HepG2 (cell line): Measurements from ENCODE around the gene ACAP2. TPM values are rescaled to one million over a fixed set of nuclear protein-coding genes. Genes with fewer than 3 reads are reported as not detected.

Source experiments
- ARID4A ChIP-seq: sonication (generic); formaldehyde crosslinking; IDR thresholded peaks from 2 replicates; pipeline ENCODE4 v1.5.0; 2020; ENCODE audit warnings: mild to moderate bottlenecking, missing genetic modification reagents, borderline replicate concordance
- ASH2L ChIP-seq: fragments of 300-600, 200-600 bp; sonication (generic); IDR thresholded peaks from 2 replicates; pipeline ENCODE4 v1.7.0; 2017; ENCODE audit warnings: low read depth, mild to moderate bottlenecking, moderate library complexity, mixed read lengths, low read length; ENCODE audit not compliant: insufficient read length
- CBX2 ChIP-seq, 2 experiments: fragments of 200-600 bp in 1 of 2; sonication (generic); formaldehyde crosslinking in 1 of 2; IDR thresholded peaks; 2 replicates each; pipeline versions ENCODE4 v1.7.0 to v1.8.1; 2018 to 2022; ENCODE audit warnings: low read depth in 2 of 2, low read length in 1 of 2, mild to moderate bottlenecking in 1 of 2, missing genetic modification reagents in 1 of 2
- CENPT ChIP-seq: sonication (generic); formaldehyde crosslinking; IDR thresholded peaks from 2 replicates; pipeline ENCODE4 v1.8.0; 2022; ENCODE audit warnings: low read depth, mild to moderate bottlenecking, moderate library complexity, missing genetic modification reagents
- CHD2 ChIP-seq: IDR thresholded peaks from 2 replicates; pipeline ENCODE4 v1.6.1; 2011; ENCODE audit warnings: low read depth, low read length, improper control_type of control experiment
- GABPA ChIP-seq, 2 experiments: IDR thresholded peaks; 2 replicates each; pipeline ENCODE4 v1.6.1; 2011 to 2016; ENCODE audit warnings: low read depth in 2 of 2, low read length in 1 of 2, missing biosample characterization in 1 of 2, missing genetic modification characterization in 1 of 2
- KDM5A ChIP-seq: fragments of 200-600 bp; sonication (generic); IDR thresholded peaks from 2 replicates; pipeline ENCODE4 v1.7.0; 2018; ENCODE audit warnings: antibody characterized with exemption, mild to moderate bottlenecking, low read length, borderline replicate concordance
- MBD4 ChIP-seq: IDR thresholded peaks from 2 replicates; pipeline ENCODE4 v1.6.1; 2012; ENCODE audit warnings: low read length, inconsistent platforms, borderline replicate concordance
- MXI1 ChIP-seq: IDR thresholded peaks from 3 replicates; pipeline ENCODE4 v1.6.1; 2012; ENCODE audit warnings: low read depth, low read length, inconsistent platforms, borderline replicate concordance
- NCOA1 ChIP-seq: sonication (generic); formaldehyde crosslinking; IDR thresholded peaks from 2 replicates; pipeline ENCODE4 v1.9.0; 2021; ENCODE audit warnings: missing genetic modification reagents
- RNF219 ChIP-seq: sonication (generic); formaldehyde crosslinking; IDR thresholded peaks from 2 replicates; pipeline ENCODE4 v1.5.0; 2020; ENCODE audit warnings: mild to moderate bottlenecking, missing genetic modification reagents
- SAFB2 ChIP-seq: sonication (generic); formaldehyde crosslinking; IDR thresholded peaks from 2 replicates; pipeline ENCODE4 v1.5.1; 2020; ENCODE audit warnings: missing genetic modification reagents, low read depth, mild to moderate bottlenecking, borderline replicate concordance
- SYNCRIP ChIP-seq: fragments of 200-400 bp; formaldehyde crosslinking; IDR thresholded peaks from 2 replicates; pipeline ENCODE4 v1.6.1; 2018; ENCODE audit warnings: mild to moderate bottlenecking, low read depth, low read length; ENCODE audit not compliant: insufficient read depth
- TP53 ChIP-seq: sonication (generic); formaldehyde crosslinking; conservative IDR thresholded peaks from 2 replicates; pipeline ENCODE4 v1.4.0; 2020; ENCODE audit warnings: missing genetic modification reagents
- WIZ ChIP-seq: sonication (generic); formaldehyde crosslinking; IDR thresholded peaks from 2 replicates; pipeline ENCODE4 v1.5.1; 2020; ENCODE audit warnings: mild to moderate bottlenecking, missing genetic modification reagents
- ZBTB7A ChIP-seq: sonication (generic); formaldehyde crosslinking; IDR thresholded peaks from 2 replicates; pipeline ENCODE4 v1.8.0; 2022; ENCODE audit warnings: mild to moderate bottlenecking, missing genetic modification reagents
- ZFP62 ChIP-seq: sonication (generic); formaldehyde crosslinking; IDR thresholded peaks from 2 replicates; pipeline ENCODE4 v1.4.0; 2020; ENCODE audit warnings: missing genetic modification reagents
- ZSCAN22 ChIP-seq: sonication (generic); formaldehyde crosslinking; IDR thresholded peaks from 2 replicates; pipeline ENCODE4 v1.4.0; 2020; ENCODE audit warnings: mild to moderate bottlenecking, missing genetic modification reagents
- ZSCAN30 ChIP-seq: sonication (generic); formaldehyde crosslinking; IDR thresholded peaks from 2 replicates; pipeline ENCODE4 v1.5.0; 2020; ENCODE audit warnings: mild to moderate bottlenecking, missing genetic modification reagents
- polyA plus RNA-seq, 8 experiments: library from polyadenylated mRNA; depleted of rRNA in 3 of 8; stranded (reverse) in 7 of 8; unstranded in 1 of 8; fragments of >200 nt; fragmentation: Illumina TruSeq in 4 of 8; extraction: Trizol in 4 of 8; gene quantifications; 2 replicates each; pipeline versions ENCODE4 v1.2.1 to v1.2.3, GENCODE V29; 2011 to 2016; ENCODE audit warnings: low read depth in 4 of 8, missing spikeins in 1 of 8, mixed read lengths in 1 of 8; ENCODE audit not compliant: insufficient read depth in 1 of 8
- total RNA-seq, 5 experiments: library from RNA; depleted of rRNA; stranded (reverse); fragments of >200 nt; fragmentation: Illumina TruSeq; extraction: Trizol; gene quantifications; 2 replicates each; pipeline ENCODE4 v1.2.3, GENCODE V29; 2016; ENCODE audit warnings: low read depth in 1 of 5
- TF ChIP-seq, protein P1 (sequence below): sonication (generic); formaldehyde crosslinking; IDR thresholded peaks from 2 replicates; pipeline ENCODE4 v1.5.1; 2020; ENCODE audit warnings: missing genetic modification reagents, mild to moderate bottlenecking, borderline replicate concordance
- TF ChIP-seq, protein P2 (sequence below): sonication (generic); formaldehyde crosslinking; IDR thresholded peaks from 2 replicates; pipeline ENCODE4 v1.9.0; 2021; ENCODE audit warnings: missing genetic modification reagents, mild to moderate bottlenecking, borderline replicate concordance

ACAP2 gene
- total and polyA plus RNA-seq, 2 of the 13 experiments (the other 11 are each of a cell fraction or from before 2014, with no cell fraction given) = 7.3 to 23.9 TPM

GRCh38 chr3:195441992-195442572 lies 738 bp downstream of the ACAP2 start (continued):
- TF ChIP-seq CBX2 (IDR thresholded peaks at IDR 0.05; ENCODE audit: low read depth, low read length) (no peak), CBX2 (CRISPR knock-in tag; IDR thresholded peaks at IDR 0.05; ENCODE audit: low read depth) (no peak), MXI1 (0 out of 3 replicates have a peak, but pooled peaks have one; percentile 3), ARID4A (CRISPR knock-in tag) (peak; percentile 18; the same call in 1 of the 2 replicates), SAFB2 (CRISPR knock-in tag) (no peak), WIZ (CRISPR knock-in tag) (0 out of 2 replicates have a peak, but pooled peaks have one; percentile 43), ASH2L (peak; percentile 60), MBD4 (no peak), GABPA (IDR thresholded peaks at IDR 0.05; ENCODE audit: low read depth, low read length) (no peak; the same call in 1 of the 2 replicates), GABPA (CRISPR knock-in tag; IDR thresholded peaks at IDR 0.05; ENCODE audit: low read depth) (0 out of 2 replicates have a peak, but pooled peaks have one; percentile 30), CENPT (CRISPR knock-in tag) (no peak), ZSCAN30 (CRISPR knock-in tag) (no peak), SYNCRIP (no peak), TP53 (CRISPR knock-in tag) (no peak), ZFP62 (no peak), ZBTB7A (0 out of 2 replicates have a peak, but pooled peaks have one; percentile 51), RNF219 (CRISPR knock-in tag) (no peak), CHD2 (no peak), KDM5A (peak; percentile 62; the same call in 1 of the 2 replicates), ZSCAN22 (no peak), NCOA1 (CRISPR knock-in tag) (no peak)
- TF ChIP-seq, protein P1, sequence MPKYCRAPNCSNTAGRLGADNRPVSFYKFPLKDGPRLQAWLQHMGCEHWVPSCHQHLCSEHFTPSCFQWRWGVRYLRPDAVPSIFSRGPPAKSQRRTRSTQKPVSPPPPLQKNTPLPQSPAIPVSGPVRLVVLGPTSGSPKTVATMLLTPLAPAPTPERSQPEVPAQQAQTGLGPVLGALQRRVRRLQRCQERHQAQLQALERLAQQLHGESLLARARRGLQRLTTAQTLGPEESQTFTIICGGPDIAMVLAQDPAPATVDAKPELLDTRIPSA (CRISPR knock-in tag) = no peak
- TF ChIP-seq, protein P2, sequence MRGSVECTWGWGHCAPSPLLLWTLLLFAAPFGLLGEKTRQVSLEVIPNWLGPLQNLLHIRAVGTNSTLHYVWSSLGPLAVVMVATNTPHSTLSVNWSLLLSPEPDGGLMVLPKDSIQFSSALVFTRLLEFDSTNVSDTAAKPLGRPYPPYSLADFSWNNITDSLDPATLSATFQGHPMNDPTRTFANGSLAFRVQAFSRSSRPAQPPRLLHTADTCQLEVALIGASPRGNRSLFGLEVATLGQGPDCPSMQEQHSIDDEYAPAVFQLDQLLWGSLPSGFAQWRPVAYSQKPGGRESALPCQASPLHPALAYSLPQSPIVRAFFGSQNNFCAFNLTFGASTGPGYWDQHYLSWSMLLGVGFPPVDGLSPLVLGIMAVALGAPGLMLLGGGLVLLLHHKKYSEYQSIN (CRISPR knock-in tag) = no peak
